NCI-H82 (cell line): ENCODE data around the gene DCAF11.
"Not testable (repeated sequence)": the region's sequence is repeated elsewhere in the genome, so short reads cannot be mapped to it uniquely, and the experiment has no call there.

ENCODE experiments used
- DNase-seq: peaks from one replicate; lab custom pipeline; 2025; lab: John Stamatoyannopoulos, UW

The DCAF11 gene

DNA sequence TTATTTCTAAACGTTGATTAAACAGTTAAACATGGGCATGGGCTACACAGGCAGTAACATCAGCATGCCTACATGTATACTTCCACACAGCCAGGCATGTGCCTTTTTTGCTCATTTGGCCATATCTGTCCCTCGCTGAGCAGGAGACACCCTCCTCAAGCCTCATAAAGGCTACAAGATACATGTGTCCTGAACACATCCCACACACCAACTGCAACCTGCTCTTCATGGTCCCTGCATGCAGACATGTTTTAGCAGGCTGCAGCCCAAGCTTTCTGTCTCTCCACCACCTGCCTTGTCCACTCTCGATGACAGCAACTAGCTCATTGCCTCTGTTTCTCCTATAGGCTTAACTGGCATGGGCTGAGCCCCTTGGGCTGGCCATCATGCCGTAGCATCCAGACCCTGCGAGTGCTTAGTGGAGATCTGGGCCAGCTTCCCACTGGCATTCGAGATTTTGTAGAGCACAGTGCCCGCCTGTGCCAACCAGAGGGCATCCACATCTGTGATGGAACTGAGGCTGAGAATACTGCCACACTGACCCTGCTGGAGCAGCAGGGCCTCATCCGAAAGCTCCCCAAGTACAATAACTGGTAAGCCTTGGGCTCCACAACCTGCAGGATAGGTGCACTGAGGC is 17.9 kb upstream of the DCAF11 start:
- no peak for DNase-seq

DNA sequence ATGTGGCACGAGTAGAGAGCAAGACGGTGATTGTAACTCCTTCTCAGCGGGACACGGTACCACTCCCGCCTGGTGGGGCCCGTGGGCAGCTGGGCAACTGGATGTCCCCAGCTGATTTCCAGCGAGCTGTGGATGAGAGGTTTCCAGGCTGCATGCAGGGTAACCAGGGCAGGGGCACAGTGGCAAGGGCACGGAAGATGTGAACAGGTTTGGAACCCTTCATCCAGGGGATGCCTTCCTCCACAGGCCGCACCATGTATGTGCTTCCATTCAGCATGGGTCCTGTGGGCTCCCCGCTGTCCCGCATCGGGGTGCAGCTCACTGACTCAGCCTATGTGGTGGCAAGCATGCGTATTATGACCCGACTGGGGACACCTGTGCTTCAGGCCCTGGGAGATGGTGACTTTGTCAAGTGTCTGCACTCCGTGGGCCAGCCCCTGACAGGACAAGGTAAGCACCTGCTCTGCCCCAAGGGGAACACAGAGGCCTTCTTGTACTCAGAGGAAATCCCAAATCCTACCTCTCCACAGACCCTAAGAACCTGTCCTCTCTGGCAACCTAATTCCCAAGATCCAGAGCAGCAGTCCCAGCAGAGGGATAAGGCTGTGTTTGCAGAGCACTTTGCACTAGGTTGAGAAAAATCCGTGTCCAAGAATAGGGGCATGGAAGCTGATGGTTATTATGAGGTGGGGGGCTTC is 16.2 kb upstream of the DCAF11 start:
- DNase-seq: no peak

DNA sequence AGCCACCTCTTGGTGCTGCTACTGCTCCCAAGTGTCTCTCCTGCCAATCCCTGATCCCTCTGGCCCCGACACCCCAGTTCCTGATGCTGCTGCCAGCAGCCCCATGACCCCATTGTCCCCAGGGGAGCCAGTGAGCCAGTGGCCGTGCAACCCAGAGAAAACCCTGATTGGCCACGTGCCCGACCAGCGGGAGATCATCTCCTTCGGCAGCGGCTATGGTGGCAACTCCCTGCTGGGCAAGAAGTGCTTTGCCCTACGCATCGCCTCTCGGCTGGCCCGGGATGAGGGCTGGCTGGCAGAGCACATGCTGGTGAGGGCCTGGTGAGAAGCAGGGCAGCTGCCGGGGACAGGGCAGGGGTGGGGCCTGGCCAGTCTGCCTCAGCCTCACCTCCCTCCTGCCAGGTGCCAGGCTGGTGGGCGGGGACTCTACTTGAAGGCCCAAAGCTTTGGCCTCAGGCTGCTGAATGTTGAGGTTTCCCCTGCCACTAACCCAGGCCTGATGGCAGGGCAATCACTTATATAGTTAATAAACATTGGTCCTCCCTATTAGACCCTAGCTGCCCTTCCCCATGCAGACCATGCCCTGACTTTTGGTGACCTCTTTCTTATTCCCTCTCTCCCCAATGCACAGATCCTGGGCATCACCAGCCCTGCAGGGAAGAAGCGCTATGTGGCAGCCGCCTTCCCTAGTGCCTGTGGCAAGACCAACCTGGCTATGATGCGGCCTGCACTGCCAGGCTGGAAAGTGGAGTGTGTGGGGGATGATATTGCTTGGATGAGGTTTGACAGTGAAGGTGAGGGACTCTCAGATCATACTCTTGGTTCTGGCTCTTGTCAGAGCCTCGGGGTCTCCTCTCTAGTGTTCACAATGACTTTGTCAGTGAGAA is 15.4 kb upstream of the DCAF11 start:
- DNase-seq: no peak

DNA sequence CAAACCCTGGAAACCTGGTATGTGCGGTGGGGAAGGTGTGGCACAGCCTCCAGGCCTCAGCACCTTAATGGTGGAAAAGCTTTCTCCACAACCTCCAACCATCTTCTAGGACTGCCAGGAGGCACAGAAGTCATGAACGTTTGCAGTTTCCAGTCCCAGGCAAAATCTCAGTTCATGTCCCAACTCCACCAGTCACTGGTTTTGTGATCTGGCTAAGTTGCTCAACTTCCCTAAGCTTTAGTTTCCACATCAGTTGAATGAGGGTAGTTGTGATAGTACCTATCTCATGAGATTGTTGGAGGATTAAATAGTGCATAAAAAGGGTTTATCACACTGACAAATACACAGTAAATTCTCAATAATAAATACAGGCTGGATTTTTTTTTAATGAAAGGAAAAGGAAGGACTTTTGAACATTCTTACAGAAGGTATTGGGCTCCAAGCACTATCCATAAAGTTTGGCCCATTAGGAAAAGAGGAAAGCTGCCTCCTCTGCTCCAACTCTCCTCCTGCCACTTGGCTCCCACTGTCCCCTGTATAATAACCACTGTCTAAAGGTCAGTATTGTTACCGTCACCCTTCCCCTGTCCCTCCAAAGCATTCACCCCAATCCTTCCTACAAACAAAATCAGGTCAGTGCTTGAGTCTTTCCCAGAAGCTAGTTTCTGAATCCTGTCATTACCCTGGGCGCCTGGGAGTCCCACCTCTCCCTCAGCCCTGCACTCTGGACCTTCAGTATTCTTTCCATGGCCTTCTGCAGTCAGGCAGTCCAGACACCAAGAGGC is 14.2 kb upstream of the DCAF11 start:
- DNase-seq: no peak

DNA sequence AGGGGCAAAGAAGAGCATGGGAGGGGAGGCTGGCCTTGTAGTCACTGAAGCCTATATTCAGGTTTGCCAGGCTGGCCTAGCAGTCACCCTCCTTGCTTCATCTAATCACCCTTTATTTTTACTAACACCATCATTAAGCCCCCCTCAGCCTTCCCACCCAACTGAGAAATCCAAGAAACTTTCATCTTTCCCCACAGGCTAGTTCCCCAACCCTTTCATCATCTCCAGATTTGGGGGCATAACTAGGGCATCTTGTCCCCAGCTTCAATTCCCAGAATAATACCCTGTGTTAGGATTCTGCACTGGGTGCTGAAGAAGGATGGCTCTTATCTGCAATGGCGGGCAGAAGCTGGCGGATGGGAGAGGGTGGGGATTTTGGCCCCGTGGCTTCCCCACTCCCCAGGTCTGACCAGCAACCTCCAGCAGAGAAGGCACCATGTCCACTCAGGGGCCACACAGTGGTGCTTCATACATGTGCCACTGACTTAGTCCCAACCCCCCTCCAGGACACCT is 13.5 kb upstream of the DCAF11 start:
- no peak for DNase-seq

DNA sequence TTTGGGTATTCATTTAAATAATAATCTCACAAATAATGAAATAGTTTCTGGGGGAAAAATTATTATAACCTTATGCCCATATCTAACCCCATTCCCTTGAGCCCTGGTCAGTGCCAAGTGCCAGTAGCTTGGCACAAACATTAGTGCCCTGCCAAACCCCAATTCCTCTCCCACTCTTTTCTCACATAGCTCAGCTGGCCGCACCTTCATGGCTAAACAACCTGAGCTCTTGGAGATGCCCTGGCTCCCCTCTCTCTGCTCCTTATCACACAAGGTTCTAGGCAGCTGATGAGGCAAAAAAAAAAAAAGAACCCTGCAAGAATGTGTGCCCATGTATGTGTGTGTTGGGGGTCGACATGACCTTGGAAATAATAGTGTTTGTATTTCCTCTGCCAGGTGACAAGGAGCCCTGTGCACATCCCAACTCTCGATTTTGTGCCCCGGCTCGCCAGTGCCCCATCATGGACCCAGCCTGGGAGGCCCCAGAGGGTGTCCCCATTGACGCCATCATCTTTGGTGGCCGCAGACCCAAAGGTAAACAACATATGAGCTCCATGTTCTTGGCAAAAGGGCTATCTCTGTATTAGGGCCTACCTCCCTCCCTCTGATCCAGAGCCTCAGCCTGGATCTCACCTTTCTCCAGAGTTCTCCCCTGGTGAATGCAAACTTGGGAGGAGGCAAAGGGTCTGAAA is 12.1 kb upstream of the DCAF11 start:
- DNase-seq: no peak

DNA sequence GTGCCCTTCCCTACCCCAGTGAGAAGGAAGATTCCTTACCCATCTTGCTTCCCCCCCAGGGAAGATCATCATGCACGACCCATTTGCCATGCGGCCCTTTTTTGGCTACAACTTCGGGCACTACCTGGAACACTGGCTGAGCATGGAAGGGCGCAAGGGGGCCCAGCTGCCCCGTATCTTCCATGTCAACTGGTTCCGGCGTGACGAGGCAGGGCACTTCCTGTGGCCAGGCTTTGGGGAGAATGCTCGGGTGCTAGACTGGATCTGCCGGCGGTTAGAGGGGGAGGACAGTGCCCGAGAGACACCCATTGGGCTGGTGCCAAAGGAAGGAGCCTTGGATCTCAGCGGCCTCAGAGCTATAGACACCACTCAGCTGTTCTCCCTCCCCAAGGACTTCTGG is 11.1 kb upstream of the DCAF11 start:
- DNase-seq: no peak

DNA sequence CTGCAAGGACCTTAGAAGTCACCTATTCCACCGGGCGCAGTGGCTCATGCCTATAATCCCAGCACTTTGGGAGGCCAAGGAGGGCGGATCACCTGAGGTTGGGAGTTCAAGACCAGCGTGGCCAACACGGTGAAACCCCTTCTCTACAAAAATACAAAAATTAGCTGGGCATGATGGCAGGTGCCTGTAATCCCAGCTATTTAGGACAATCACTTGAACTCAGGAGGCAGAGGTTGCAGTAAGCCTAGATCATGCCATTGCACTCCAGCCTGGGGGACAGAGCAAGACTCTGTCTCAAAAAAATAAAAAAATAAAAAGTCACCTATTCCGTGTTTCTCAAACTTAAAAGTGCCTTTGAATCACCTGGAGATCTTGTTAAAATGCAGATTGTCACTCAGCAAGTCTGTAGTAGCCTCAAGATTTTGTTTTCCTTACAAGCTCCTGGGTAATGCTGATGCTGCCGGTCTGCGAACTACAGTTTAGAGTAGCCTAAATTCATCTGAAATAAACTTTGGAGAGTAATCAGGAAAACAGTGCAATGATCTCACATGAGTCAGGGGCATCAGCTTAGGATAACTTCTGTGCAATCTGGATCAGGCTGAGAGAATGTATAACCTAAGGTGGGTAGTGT is 8.9 kb upstream of the DCAF11 start:
- not testable (repeated sequence) for DNase-seq

DNA sequence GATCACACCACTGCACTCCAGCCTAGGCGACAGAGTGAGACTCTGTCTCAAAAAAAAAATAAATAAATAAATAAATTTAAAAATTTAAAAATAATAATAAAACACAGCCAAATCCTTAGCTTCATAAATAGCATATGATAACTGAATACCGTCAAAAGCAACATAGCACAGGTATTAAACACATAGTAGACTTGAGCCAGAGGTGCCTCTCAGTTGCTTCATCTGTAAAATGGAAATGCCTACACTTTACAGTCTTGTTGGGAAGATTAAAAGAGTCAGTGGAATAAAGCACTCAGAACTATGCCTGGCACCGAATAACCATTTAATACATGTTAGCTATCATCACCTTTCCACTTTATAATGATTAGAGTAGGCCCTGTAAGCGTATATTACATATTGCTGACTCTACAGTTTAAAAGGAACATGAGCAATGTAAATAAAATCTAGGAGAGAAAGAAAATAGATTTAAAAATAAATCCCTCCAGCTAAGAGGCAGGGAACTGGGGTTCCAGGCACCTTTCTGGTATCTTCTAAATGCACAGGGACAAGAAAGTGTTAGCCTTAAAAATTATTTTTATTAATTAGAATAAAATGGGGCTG is 7.8 kb upstream of the DCAF11 start:
- DNase-seq: no peak

DNA sequence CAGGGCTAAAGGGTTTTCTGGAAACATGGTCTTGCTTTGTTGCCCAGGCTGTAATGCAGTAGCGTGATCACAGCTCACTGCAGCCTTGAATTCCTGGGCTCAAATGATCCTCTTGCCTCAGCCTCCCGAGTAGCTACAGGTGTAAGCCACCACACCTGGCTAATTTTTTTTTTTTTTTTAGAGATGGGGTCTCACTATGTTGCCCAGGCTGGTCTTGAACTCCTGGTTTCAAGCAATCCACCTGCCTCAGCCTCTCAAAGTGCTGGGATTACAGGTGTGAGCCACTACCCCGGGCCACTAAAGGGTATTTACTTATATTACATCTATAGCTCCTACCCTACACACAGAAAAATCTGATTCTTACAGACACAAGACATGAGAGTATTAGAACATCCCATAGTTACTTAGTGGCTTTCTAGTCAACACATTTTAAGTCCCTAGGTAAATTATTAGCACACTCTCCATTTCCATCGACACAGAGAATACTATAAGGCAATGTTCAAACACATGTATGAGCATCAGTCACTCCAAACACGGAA is 6.2 kb upstream of the DCAF11 start:
- no peak for DNase-seq

DNA sequence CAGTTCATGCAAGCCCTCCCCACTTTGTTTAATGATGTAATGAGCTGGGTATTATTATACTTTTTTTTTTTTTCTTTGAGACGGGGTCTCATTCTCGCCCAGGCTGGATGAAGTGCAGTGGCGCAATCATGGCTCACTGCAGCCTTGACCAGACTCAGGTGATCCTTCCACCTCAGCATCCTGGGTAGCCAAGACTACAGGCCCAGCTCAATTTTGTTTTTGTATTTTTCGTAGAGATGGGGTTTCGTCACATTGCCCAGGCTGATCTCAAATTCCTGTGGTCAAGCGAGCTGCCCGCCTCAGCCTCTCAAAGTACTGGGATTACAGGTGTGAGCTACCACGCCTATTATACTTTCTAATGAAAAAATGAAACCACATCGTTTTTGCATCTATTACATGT is 4.5 kb upstream of the DCAF11 start:
- DNase-seq: no peak

DNA sequence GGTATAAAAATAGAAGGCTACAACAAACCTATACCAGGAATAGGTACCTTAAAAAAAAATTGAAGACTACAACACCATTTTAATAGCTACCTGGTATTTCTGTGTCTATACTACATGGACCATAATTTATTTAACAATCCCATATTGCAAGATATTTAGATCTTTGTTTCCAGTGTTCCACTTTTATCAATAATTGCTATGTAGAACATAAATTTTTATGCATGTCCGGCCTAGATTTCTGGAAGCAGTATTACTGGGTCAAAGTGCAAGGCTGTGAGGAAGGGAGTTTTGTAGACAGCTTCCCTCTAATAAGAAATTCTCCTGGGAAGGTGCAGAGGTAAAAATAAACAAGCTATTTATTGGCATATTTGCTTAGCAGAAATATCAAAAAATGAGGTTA is 4.1 kb upstream of the DCAF11 start:
- no peak for DNase-seq

DNA sequence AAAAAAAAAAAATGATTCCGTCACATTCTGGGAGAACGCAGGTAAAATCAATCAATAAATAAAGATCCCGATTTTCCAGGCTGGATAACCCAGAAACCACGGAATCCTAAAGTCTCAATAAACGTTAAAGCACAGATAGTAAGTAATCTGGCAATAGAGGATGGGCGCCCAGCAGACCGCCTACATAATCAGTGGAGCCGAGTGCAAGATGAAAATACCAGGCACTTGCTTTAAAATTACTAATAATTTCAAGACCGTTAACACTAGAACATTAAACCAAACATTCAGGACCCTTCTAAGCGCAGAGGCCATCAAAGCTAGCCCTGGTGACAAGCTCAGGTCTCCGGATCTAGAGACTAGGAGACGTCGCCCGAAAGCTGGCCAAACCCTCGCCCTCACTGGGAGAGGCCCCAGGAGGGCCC is 1.2 kb upstream of the DCAF11 start:
- DNase-seq: no peak

DNA sequence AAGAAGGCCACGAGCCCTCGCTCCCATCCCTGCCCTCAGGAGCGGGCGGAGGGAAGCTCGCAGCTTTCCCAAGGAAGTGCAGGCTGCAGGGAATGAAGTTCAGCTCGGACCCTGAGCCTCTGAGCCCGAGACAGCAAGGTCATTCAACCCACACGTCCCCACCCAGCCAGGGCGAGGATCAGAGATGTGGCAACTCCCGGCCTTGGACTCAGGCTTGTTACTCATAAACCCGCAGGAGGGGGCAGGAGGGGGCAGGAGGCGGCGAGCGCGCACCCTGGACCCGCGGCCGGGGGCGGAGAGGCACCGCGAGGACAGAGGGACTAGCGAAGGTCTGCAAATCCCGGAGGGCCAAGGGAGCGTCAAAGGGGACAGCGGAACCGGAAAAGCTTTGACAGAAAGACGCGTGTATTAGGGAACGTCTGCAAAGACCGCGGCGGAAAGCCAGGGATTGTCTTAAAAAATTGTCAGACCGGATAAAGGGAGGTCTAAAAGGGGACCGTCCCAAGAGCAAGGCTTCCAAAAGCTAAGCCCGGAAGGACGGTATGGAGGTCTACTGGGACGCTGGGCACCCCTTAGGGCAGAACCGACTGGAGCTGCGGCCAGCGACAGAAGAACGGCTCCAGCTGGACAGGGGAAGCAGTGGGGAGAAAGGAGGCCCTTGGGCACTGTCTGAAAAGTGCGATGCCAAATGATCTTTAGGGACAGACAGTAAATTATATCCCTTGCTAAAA is 611 bp upstream of the DCAF11 start:
- peak; percentile 92 for DNase-seq

DNA sequence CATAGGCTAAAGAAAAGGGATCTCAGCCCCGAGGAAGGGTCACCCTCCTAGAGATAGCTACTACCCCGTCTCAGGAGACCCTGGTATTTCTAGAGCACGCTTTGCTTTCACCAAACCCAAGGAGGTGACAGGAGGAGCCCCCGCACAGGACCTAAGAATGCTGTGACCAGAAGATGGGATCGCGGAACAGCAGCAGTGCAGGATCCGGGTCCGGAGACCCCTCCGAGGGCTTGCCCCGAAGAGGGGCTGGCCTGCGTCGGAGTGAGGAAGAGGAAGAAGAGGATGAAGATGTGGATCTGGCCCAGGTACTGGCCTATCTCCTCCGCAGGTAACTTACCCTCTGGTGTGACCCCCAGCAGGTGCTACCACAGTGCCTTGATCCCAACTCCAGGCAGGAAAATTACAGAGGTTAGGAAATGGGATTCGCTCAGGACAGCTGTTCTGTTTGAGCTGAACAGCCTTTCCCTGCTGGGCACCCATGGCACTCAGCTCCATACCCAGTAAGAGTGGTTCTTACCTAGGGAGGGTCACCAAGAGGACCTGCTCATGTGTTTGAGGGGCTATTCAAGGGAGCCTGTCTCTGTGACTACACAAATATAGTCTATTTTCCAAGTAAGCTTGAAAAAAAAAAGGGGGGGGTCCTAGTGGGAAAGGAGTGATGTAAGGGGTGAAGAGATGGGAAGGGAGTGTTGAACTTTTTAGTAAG is 998 bp downstream of the DCAF11 start:
- no peak for DNase-seq

DNA sequence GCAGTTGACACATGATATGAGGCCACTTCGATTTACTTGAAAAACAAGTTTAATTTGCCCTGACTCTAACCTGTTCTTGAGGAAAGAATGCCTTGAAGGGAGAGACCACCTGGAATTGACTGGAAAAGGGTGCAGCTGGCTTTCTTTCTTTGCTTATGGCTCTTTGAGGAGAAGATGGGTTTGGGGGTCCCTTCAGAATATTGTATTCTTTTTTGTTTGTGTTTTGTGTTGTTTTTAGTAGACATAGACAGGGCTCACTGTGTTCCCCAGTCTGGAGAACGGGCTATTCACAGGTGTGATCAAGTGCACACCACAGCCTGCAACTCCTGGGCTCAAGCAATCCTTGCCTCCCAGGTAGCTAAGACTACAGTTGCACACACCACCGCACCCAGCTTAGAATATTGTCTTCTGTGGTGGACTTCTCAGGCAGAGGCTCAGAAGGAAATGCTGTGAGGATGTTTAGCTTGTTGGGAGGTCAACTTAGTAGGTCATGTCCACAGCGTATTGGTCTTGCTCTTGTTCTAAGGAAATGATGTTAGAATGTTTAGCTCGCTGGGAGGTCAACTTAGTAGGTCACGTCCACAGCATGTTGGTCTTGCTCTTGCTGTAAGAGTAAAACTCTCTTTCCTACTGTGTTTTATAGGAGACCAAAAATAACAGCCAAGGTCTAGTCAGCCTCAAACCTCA is 1.7 kb downstream of the DCAF11 start:
- DNase-seq: no peak

DNA sequence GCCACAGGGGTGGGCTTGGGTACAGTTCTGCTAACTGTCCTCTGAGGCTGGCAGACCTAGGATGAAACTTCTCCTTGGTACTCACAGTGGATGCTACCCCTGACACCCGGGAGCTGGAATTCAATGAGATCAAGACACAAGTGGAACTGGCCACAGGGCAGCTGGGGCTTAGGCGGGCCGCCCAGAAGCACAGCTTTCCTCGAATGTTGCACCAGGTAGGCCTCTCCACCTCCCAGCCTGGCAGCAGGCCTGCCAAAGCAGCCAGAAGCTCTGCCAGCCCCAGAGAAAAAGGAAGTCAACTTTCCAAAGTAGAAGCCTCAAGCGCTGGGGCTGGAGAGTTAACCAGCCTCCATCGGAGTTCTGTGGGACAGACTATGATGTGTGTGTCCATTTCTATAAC is 2.6 kb downstream of the DCAF11 start:
- DNase-seq: no peak

DNA sequence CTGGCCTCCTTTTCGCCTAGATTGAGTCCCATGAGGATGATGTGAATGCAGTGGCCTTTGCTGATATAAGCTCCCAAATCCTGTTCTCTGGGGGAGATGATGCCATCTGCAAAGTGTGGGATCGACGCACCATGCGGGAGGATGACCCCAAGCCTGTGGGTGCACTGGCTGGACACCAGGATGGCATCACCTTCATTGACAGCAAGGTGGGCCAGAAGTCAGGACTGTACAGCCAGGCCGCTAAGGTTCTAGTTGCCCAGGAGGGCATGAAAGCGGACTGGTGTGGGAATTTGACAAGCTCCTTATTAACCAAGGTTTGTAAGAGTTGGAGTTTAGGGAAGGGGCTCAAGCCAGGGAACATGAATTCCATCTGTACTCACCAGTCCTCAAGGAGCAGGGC is 5.1 kb downstream of the DCAF11 start:
- DNase-seq: no peak
